Esophagus squamous epithelium (tissue), 5 donors: ENCODE measurements around the gene CDKL4. TPM values are rescaled to one million over a fixed set of nuclear protein-coding genes. Genes with fewer than 3 reads are reported as not detected.

Experiments used
- DNase-seq: peaks from one replicate; lab custom pipeline; 2025; lab: John Stamatoyannopoulos, UW
- H3K27ac ChIP-seq, 4 donors: fragments of 200-600 bp; sonication (generic); one replicate each; pipeline ENCODE4 v1.5.1; 2016 to 2019; ENCODE audit warnings: mild to moderate bottlenecking in 1 of 4
- H3K27me3 ChIP-seq, 4 donors: fragments of 200-600 bp; sonication (generic); 1 replicate in 3 of 4; 2 replicates in 1 of 4; pipeline versions ENCODE4 v1.5.1 to v1.6.0; 2017 to 2021; ENCODE audit warnings: antibody characterized with exemption in 1 of 4
- H3K36me3 ChIP-seq, 3 donors: fragments of 200-600 bp; sonication (generic); one replicate each; pipeline ENCODE4 v1.5.1; 2016 to 2019
- H3K4me1 ChIP-seq, 3 donors: fragments of 200-600 bp; sonication (generic); one replicate each; pipeline ENCODE4 v1.5.1; 2017 to 2019
- H3K4me3 ChIP-seq, 4 donors: fragments of 200-600 bp; sonication (generic); 1 replicate in 3 of 4; 2 replicates in 1 of 4; pipeline ENCODE4 v1.5.1; 2016 to 2019; ENCODE audit warnings: mild to moderate bottlenecking in 2 of 4, moderate library complexity in 1 of 4
- H3K9me3 ChIP-seq, 3 donors: fragments of 200-600 bp; sonication (generic); one replicate each; pipeline ENCODE4 v1.5.1; 2016 to 2019
- POLR2A ChIP-seq, 4 donors: fragments of 450-650 bp; IDR thresholded peaks; one replicate each; pipeline ENCODE4 v1.6.1; 2017; ENCODE audit warnings: antibody characterized with exemption in 4 of 4, mild to moderate bottlenecking in 4 of 4, moderate library complexity in 3 of 4
- WGBS, 2 donors: methylation state at CpG; one replicate each; pipeline ENCODE4 v1.1.5; 2018; 5-methylcytosine and 5-hydroxymethylcytosine counted together
- intact Hi-C: fragments of 100-400 bp; cut with DNase I; formaldehyde crosslinking; loops from one replicate; pipeline ENCODE4 v1.15.0; 2022
- total RNA-seq, 4 donors: library from RNA; depleted of rRNA; stranded (reverse); fragments of >200 nt; gene quantifications; one replicate each; pipeline ENCODE4 v1.1.0, GENCODE V29; 2016
- TF ChIP-seq, protein P1 (sequence below), 6 experiments: fragments of 450-650 bp in 4 of 6; fragments of 200-600 bp in 2 of 6; sonication (generic) in 2 of 6; IDR thresholded peaks; one replicate each; pipeline ENCODE4 v1.5.1; 2016 to 2019; ENCODE audit warnings: antibody characterized with exemption in 6 of 6, mild to moderate bottlenecking in 4 of 6, moderate library complexity in 4 of 6
- donor health status: DM: yes; HTN: yes; CAD: no.

Gene CDKL4
- total RNA-seq, 4 donors from 2014 or later: 0.38 TPM; not detected in 3

DNA sequence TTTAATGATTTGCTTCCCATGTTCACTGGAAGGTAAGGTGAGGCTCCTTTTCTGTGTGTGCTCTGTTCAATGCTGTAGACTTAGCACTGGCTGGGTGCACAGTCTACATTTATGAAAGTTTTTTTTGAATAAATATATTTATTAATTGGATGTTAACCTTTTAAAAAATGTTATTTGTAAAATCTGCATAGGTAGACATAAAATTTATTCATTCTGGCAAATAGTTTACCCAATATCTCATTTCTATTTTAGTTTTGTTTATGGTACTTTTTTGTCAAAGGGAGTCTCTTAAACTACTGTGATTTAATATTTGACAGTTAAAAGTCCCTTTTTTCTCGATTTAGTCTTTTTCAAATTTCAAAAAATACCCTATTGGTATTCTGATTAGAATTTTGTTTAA is 19.9 kb downstream of the CDKL4 start:
- intact Hi-C loops: no loop called here

DNA sequence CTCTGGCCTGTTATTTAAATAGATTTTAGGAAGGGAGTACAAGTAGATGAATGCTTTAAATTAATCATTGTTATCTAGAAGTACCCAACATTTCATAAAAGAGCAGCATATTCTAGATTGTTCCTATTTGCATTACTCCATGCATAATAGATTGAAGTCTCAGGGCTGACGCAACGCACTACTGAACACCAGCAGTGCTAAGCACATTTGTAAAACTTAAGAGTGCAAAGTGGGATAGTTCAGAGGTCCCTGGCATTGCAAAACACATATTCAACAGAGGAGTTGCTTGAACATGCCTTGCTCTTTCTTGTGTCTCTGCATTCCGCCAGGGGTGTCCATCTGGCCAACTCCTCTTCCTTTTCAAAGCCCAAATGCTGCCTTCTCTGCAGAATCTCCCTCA is 22.3 kb downstream of the CDKL4 start:
- Histone ChIP-seq H3K4me3 (no peak overlapping the region), H3K27ac (no peak overlapping the region), H3K9me3 (no peaks in the 10 kb centered on the region), H3K4me1 (no peaks in the 10 kb centered on the region), H3K27me3 (no peaks in the 10 kb centered on the region), H3K36me3 (no peaks in the 10 kb centered on the region)
- TF ChIP-seq, protein P1, sequence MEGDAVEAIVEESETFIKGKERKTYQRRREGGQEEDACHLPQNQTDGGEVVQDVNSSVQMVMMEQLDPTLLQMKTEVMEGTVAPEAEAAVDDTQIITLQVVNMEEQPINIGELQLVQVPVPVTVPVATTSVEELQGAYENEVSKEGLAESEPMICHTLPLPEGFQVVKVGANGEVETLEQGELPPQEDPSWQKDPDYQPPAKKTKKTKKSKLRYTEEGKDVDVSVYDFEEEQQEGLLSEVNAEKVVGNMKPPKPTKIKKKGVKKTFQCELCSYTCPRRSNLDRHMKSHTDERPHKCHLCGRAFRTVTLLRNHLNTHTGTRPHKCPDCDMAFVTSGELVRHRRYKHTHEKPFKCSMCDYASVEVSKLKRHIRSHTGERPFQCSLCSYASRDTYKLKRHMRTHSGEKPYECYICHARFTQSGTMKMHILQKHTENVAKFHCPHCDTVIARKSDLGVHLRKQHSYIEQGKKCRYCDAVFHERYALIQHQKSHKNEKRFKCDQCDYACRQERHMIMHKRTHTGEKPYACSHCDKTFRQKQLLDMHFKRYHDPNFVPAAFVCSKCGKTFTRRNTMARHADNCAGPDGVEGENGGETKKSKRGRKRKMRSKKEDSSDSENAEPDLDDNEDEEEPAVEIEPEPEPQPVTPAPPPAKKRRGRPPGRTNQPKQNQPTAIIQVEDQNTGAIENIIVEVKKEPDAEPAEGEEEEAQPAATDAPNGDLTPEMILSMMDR (IDR thresholded peaks at IDR 0.05): no peak
- TF ChIP-seq POLR2A (IDR thresholded peaks at IDR 0.05): no peak
- DNase-seq: no peak
- 84 to 96% methylated on average over 3 of the region's 3 CpGs for WGBS, 2 donors
- intact Hi-C loops: no loop called here

More for the DNA sequence above, 19.9 kb downstream of the CDKL4 start:
- Histone ChIP-seq H3K27ac (no peak overlapping the region), H3K4me3 (no peak overlapping the region), H3K9me3 (no peaks in the 10 kb centered on the region), H3K36me3 (no peaks in the 10 kb centered on the region), H3K4me1 (peaks cover 0 to 12% (median 0%) of the 10 kb centered on the region in 3 donors), H3K27me3 (no peaks in the 10 kb centered on the region)
- no peak for TF ChIP-seq POLR2A (IDR thresholded peaks at IDR 0.05)
- TF ChIP-seq, protein P1 (IDR thresholded peaks at IDR 0.05): no peak
- no peak for DNase-seq
- WGBS, 2 donors: 82 to 92% methylated on average over 1 of the region's 1 CpG

DNA sequence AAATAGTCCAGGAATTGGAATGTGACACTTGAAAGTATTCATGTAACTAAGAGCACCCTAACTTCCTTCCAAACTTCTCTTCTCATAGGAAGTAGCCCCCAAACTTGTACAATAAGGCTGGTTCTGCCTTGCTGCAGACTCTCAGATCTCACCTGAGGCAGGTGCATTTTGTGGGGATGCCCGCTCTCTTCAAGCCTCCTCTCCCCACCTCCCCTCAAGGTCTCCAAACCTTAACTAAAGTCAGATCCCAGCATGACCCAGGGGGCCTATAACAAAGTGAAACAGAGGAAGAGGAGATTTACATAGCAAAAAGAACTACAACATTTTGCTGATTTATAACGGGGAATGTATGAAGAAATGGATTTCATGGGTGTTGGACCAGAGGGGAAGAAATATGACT is 23.6 kb downstream of the CDKL4 start:
- no peaks in the 10 kb centered on the region for H3K9me3 ChIP-seq
- H3K36me3 ChIP-seq: no peaks in the 10 kb centered on the region
- no peaks in the 10 kb centered on the region for H3K27me3 ChIP-seq
- intact Hi-C loops: no loop called here
- no peaks in the 10 kb centered on the region for H3K4me1 ChIP-seq
- 96 to 100% methylated on average over 2 of the region's 2 CpGs for WGBS, 2 donors
- H3K27ac ChIP-seq: no peak overlapping the region
- no peak overlapping the region for H3K4me3 ChIP-seq
- TF ChIP-seq, protein P1 (IDR thresholded peaks at IDR 0.05): no peak
- TF ChIP-seq POLR2A (IDR thresholded peaks at IDR 0.05): no peak
- DNase-seq: no peak

DNA sequence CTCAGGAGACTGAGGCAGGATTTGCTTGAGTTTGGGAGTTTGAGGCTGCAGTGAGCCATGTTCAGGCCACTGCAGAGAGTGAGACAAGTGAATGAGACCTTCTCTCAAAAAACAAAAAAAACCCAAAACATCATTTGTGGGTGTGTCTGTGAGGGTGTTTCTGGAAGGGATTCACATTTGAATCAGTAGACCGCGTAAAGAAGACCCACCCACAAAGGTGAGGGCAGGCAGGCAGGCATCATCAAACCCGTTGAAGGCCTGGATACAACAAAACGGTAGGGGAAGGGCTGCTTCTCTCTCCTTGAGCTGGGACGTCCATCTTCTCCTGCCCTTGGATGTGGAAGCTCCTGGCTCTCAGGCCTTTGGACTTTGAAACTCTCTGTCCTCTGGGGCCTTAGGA is 25.4 kb downstream of the CDKL4 start:
- Histone ChIP-seq H3K4me1 (no peaks in the 10 kb centered on the region), H3K9me3 (no peaks in the 10 kb centered on the region), H3K27me3 (no peaks in the 10 kb centered on the region), H3K36me3 (no peaks in the 10 kb centered on the region), H3K4me3 (no peak overlapping the region), H3K27ac (no peak overlapping the region)
- DNase-seq: no peak
- WGBS, 2 donors: 87 to 90% methylated on average over 5 of the region's 5 CpGs
- no peak for TF ChIP-seq POLR2A (IDR thresholded peaks at IDR 0.05)
- TF ChIP-seq, protein P1 (IDR thresholded peaks at IDR 0.05): no peak
- intact Hi-C loops: no loop called here

DNA sequence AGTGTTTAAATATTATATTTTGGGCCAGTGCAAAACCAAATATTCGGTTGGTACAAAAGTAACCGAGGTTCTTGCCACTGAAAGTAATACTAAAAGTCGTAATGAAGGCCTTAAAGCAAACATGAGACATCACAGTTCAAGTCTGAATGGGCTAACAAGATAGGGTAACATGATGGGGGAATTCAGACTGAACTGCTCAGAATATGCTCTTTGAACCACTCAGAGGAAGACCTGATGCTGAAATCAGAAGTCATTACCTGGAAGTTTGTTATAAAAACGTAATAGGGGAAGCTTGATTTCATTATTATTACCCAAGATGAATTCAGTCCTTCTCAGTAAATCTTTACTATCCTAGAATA is 26.6 kb downstream of the CDKL4 start:
- no peak for DNase-seq
- TF ChIP-seq, protein P1 (IDR thresholded peaks at IDR 0.05): no peak
- TF ChIP-seq POLR2A (IDR thresholded peaks at IDR 0.05): no peak
- Histone ChIP-seq H3K36me3 (no peaks in the 10 kb centered on the region), H3K27me3 (no peaks in the 10 kb centered on the region), H3K4me1 (no peaks in the 10 kb centered on the region), H3K27ac (no peak overlapping the region), H3K9me3 (no peaks in the 10 kb centered on the region), H3K4me3 (no peak overlapping the region)
- 64 to 76% methylated on average over 4 of the region's 4 CpGs for WGBS, 2 donors
- intact Hi-C loops: no loop called here
